ENCODE data around the gene TMPRSS3. TPM values are rescaled to one million over a fixed set of nuclear protein-coding genes. Genes with fewer than 3 reads are reported as not detected.

Gene TMPRSS3
- total RNA-seq, 4 donors from 2014 or later = 5.0 to 12.6 (median 6.2) TPM

GRCh38 chr21:42376338-42376982 lies 19.4 kb downstream of the TMPRSS3 start:
- Histone ChIP-seq H3K27me3 (no peaks in the 10 kb centered on the region), H3K36me3 (no peaks in the 10 kb centered on the region), H3K27ac (peak overlapping the region in 2 of 3 donors; percentile 49 to 54), H3K4me1 (peaks cover 19 to 30% of the 10 kb centered on the region in 2 donors), H3K4me3 (replicated peaks in 1 of 3) (peak overlapping the region in 1 of 3 donors; percentile 8), H3K9me3 (no peaks in the 10 kb centered on the region)
- intact Hi-C loops (cut with DNase I) = no loop called here
- DNase-seq = peak in 1 of 2 donors; percentile 66
- WGBS, 2 donors = 57 to 89% methylated on average over 31 to 32 of the region's 32 CpGs
- no peak for TF ChIP-seq POLR2A (IDR thresholded peaks at IDR 0.05)
- TF ChIP-seq, protein P1, sequence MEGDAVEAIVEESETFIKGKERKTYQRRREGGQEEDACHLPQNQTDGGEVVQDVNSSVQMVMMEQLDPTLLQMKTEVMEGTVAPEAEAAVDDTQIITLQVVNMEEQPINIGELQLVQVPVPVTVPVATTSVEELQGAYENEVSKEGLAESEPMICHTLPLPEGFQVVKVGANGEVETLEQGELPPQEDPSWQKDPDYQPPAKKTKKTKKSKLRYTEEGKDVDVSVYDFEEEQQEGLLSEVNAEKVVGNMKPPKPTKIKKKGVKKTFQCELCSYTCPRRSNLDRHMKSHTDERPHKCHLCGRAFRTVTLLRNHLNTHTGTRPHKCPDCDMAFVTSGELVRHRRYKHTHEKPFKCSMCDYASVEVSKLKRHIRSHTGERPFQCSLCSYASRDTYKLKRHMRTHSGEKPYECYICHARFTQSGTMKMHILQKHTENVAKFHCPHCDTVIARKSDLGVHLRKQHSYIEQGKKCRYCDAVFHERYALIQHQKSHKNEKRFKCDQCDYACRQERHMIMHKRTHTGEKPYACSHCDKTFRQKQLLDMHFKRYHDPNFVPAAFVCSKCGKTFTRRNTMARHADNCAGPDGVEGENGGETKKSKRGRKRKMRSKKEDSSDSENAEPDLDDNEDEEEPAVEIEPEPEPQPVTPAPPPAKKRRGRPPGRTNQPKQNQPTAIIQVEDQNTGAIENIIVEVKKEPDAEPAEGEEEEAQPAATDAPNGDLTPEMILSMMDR (IDR thresholded peaks at IDR 0.05) = no peak

- TF ChIP-seq, protein P1 (IDR thresholded peaks at IDR 0.05) = no peak
- no peak for TF ChIP-seq POLR2A (IDR thresholded peaks at IDR 0.05)
- H3K36me3 ChIP-seq = no peaks in the 10 kb centered on the region
- peak overlapping the region in 2 of 3 donors; percentile 49 to 54 for H3K27ac ChIP-seq
- H3K4me1 ChIP-seq = peaks cover 16 to 25% of the 10 kb centered on the region in 2 donors
- intact Hi-C loops (cut with DNase I) = no loop called here
- H3K4me3 ChIP-seq (replicated peaks in 1 of 3) = no peak overlapping the region
- H3K9me3 ChIP-seq = no peaks in the 10 kb centered on the region
- H3K27me3 ChIP-seq = no peaks in the 10 kb centered on the region
- 67 to 83% methylated on average over 1 to 3 of the region's 3 CpGs for WGBS, 2 donors
- DNase-seq = no peak
Measured at GRCh38 chr21:42375966-42376337, 19.9 kb downstream of the TMPRSS3 start.

GRCh38 chr21:42375506-42375905 lies 20.3 kb downstream of the TMPRSS3 start:
- Histone ChIP-seq H3K4me3 (replicated peaks in 1 of 3) (no peak overlapping the region), H3K27me3 (no peaks in the 10 kb centered on the region), H3K27ac (peak overlapping the region in 1 of 3 donors; percentile 54), H3K4me1 (peaks cover 14 to 24% of the 10 kb centered on the region in 2 donors), H3K36me3 (no peaks in the 10 kb centered on the region), H3K9me3 (no peaks in the 10 kb centered on the region)
- TF ChIP-seq POLR2A (IDR thresholded peaks at IDR 0.05) = no peak
- TF ChIP-seq, protein P1 (IDR thresholded peaks at IDR 0.05) = no peak
- intact Hi-C loops (cut with DNase I) = no loop called here
- DNase-seq = no peak
- WGBS, 2 donors = 74 to 100% methylated on average over 2 to 11 of the region's 11 CpGs

DNA sequence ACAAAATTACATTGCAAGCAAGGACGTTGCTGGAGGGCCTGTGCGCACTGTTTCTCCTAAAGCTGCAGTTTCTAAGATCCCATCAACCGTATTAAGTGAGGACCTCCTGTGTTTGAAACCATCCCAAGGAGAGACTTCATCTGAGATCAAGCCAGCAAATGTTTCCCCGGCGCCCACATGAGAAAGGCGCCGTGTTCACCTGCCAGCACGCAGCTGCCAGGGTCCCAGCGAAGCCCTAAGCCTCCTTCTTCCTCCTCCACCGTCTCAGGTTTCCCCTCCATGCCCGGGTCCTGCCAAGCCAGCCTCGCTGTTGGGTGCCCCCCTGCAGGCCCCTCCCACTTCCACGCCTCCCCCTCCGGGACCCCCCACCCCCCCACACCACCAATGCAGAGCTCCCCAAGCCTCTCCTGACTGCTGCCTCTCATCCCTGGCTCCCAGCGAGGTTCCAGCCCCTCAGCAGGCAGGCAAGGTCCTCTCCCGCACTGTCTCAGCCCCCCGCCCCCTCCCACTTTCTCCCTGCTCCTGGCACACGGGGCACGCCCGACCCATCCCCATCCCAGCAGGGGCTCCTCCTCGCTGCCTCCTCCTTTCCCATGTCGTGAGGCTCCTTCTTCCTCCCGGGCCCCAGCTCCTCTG lies 20.9 kb downstream of the TMPRSS3 start:
- H3K9me3 ChIP-seq = no peaks in the 10 kb centered on the region
- DNase-seq = no peak
- H3K27ac ChIP-seq = no peak overlapping the region
- intact Hi-C loops (cut with DNase I) = no loop called here
- peaks cover 14 to 24% of the 10 kb centered on the region in 2 donors for H3K4me1 ChIP-seq
- H3K36me3 ChIP-seq = no peaks in the 10 kb centered on the region
- 42 to 64% methylated on average over 19 to 23 of the region's 23 CpGs for WGBS, 2 donors
- H3K4me3 ChIP-seq (replicated peaks in 1 of 3) = no peak overlapping the region
- no peaks in the 10 kb centered on the region for H3K27me3 ChIP-seq
- TF ChIP-seq, protein P1 (IDR thresholded peaks at IDR 0.05) = no peak
- TF ChIP-seq POLR2A (IDR thresholded peaks at IDR 0.05) = no peak

GRCh38 chr21:42374457-42374856 lies 21.4 kb downstream of the TMPRSS3 start:
- Histone ChIP-seq H3K9me3 (no peaks in the 10 kb centered on the region), H3K4me1 (peaks cover 14 to 24% of the 10 kb centered on the region in 2 donors), H3K4me3 (replicated peaks in 1 of 3) (no peak overlapping the region), H3K27ac (no peak overlapping the region), H3K27me3 (no peaks in the 10 kb centered on the region), H3K36me3 (no peaks in the 10 kb centered on the region)
- 82 to 84% methylated on average over 7 of the region's 7 CpGs for WGBS, 2 donors
- no peak for DNase-seq
- TF ChIP-seq POLR2A (IDR thresholded peaks at IDR 0.05) = no peak
- TF ChIP-seq, protein P1 (IDR thresholded peaks at IDR 0.05) = no peak
- intact Hi-C loops (cut with DNase I) = no loop called here

Measured in thyroid gland (tissue), 4 donors.